GM06990 (cell line): ENCODE measurements around the gene PHOX2B.

Experiments used
- DNase-seq: peaks from one replicate; pipeline ENCODE4 v3.0.0-alpha.2; 2011; ENCODE audit not compliant: insufficient read length; ENCODE audit errors: extremely low read depth
- H3K27me3 ChIP-seq: replicated peaks from 2 replicates; pipeline ENCODE4 v1.6.0; 2011; ENCODE audit warnings: low read length; ENCODE audit not compliant: control insufficient read depth, insufficient read depth
- H3K36me3 ChIP-seq: 2 replicates; pipeline ENCODE4 v1.5.1; 2011; ENCODE audit warnings: low read length; ENCODE audit not compliant: control insufficient read depth, insufficient read depth
- H3K4me3 ChIP-seq: replicated peaks from 2 replicates; pipeline ENCODE4 v1.5.1; 2011; ENCODE audit warnings: low read depth, mild to moderate bottlenecking, control low read depth, low read length
- CTCF ChIP-seq: IDR thresholded peaks from 2 replicates; pipeline ENCODE4 v1.5.1; 2011; ENCODE audit warnings: low read length, control low read depth, mild to moderate bottlenecking, inconsistent platforms; ENCODE audit not compliant: insufficient read depth, poor library complexity, severe bottlenecking

Gene PHOX2B

GRCh38 chr4:41748571-41749475 is at the start of gene PHOX2B:
TSS of gene PHOX2B (minus strand) at chr4:41748725. CDS start at chr4:41748610, 115 bp downstream.
- no peak for TF ChIP-seq CTCF
- no peaks in the 10 kb centered on the region for H3K36me3 ChIP-seq
- H3K4me3 ChIP-seq, result no peak within 1 kb of the TSS
- DNase-seq, result no peak
- peaks cover 1% of the 10 kb centered on the region; the same call in 1 of the 2 replicates for H3K27me3 ChIP-seq

GRCh38 chr4:41797260-41797659 is 48.7 kb upstream of the PHOX2B start:
- no peak for TF ChIP-seq CTCF

GRCh38 chr4:41796545-41797210 is 48.2 kb upstream of the PHOX2B start:
- Histone ChIP-seq H3K4me3 (no peak overlapping the region), H3K27me3 (no peaks in the 10 kb centered on the region; the same call in none of the 2 replicates), H3K36me3 (no peaks in the 10 kb centered on the region)
- TF ChIP-seq CTCF, result no peak
- no peak for DNase-seq

More at GRCh38 chr4:41797260-41797659, 48.7 kb upstream of the PHOX2B start:
- Histone ChIP-seq H3K36me3 (no peaks in the 10 kb centered on the region), H3K4me3 (no peak overlapping the region), H3K27me3 (no peaks in the 10 kb centered on the region; the same call in none of the 2 replicates)
- DNase-seq, result no peak

GRCh38 chr4:41795796-41796385 is 47.4 kb upstream of the PHOX2B start:
- no peaks in the 10 kb centered on the region; the same call in none of the 2 replicates for H3K27me3 ChIP-seq
- no peaks in the 10 kb centered on the region for H3K36me3 ChIP-seq
- no peak overlapping the region for H3K4me3 ChIP-seq
- no peak for DNase-seq
- no peak for TF ChIP-seq CTCF

GRCh38 chr4:41792166-41792565 is 43.6 kb upstream of the PHOX2B start:
- DNase-seq, result no peak
- no peak overlapping the region for H3K4me3 ChIP-seq

More at GRCh38 chr4:41792166-41792565, 43.6 kb upstream of the PHOX2B start:
- Histone ChIP-seq H3K27me3 (no peaks in the 10 kb centered on the region; the same call in 1 of the 2 replicates), H3K36me3 (no peaks in the 10 kb centered on the region)
- TF ChIP-seq CTCF, result no peak
